A549 (cell line): ENCODE results near the gene FRS3. TPM values are rescaled to one million over a fixed set of nuclear protein-coding genes. Genes with fewer than 3 reads are reported as not detected.

Source experiments
- ATAC-seq, 2 experiments: fragments of 200-7000 bp in 1 of 2; fragments of >200 bp in 1 of 2; cut with Nextera tagmentation in 1 of 2; cut with Tn5 transposase in 1 of 2; 3 replicates each; pipeline versions ENCODE4 v1.8.0 to v1.9.1; 2018 to 2020; ENCODE audit warnings: mild to moderate bottlenecking in 1 of 2, moderate library complexity in 1 of 2
- CTCF ChIA-PET: fragments of 300-600 bp; sonication (Branson Sonifier 250); formaldehyde crosslinking; extraction: SDS; loops from one replicate; lab custom pipeline; 2021; ENCODE audit warnings: antibody characterized with exemption, inconsistent platforms; lab: Yijun Ruan, JAX
- POLR2A ChIA-PET: fragments of 350-600 bp; formaldehyde crosslinking; extraction: SDS; loops from one replicate; lab custom pipeline; 2021; ENCODE audit warnings: antibody characterized with exemption, inconsistent platforms; lab: Yijun Ruan, JAX
- DNase-seq, 2 experiments: peaks; one replicate each; pipeline versions ENCODE4 v3.0.0 to v3.0.0-alpha.2; 2011 to 2016; ENCODE audit warnings: low read depth in 1 of 2, low spot score in 1 of 2
- FAIRE-seq: peaks from 2 replicates; lab custom pipeline; 2011; peaks lifted over from hg19 to GRCh38; lab: Jason Lieb, UNC
- H3K27ac ChIP-seq, 2 experiments: fragments of >200 bp; sonication (Bioruptor Twin); formaldehyde crosslinking; 3 replicates each; pipeline ENCODE4 v1.5.1; 2016 to 2017
- H3K4me1 ChIP-seq: fragments of >200 bp; sonication (Bioruptor Twin); formaldehyde crosslinking; 3 replicates; pipeline ENCODE4 v1.6.1; 2016
- H3K4me2 ChIP-seq: fragments of >200 bp; sonication (Bioruptor Twin); formaldehyde crosslinking; 3 replicates; pipeline ENCODE4 v1.6.1; 2016
- H3K4me3 ChIP-seq: fragments of >200 bp; sonication (Bioruptor Twin); formaldehyde crosslinking; 3 replicates; pipeline ENCODE4 v1.5.1; 2016
- H3K9me3 ChIP-seq: fragments of >200 bp; sonication (Bioruptor Twin); formaldehyde crosslinking; 3 replicates; pipeline ENCODE4 v1.6.1; 2016
- CHD2 ChIP-seq: fragments of 150-350 bp; IDR thresholded peaks from 2 replicates; pipeline ENCODE4 v1.6.1; 2014; ENCODE audit warnings: low read length; ENCODE audit not compliant: partially characterized antibody
- CHD4 ChIP-seq: fragments of 200-600 bp; sonication (generic); IDR thresholded peaks from 2 replicates; pipeline ENCODE4 v1.6.1; 2016; ENCODE audit warnings: antibody characterized with exemption, mild to moderate bottlenecking, borderline replicate concordance
- FOSL2 ChIP-seq, 2 experiments: fragments of 450-650 bp in 1 of 2; fragments of >200 bp in 1 of 2; sonication (Bioruptor Twin) in 1 of 2; formaldehyde crosslinking; IDR thresholded peaks; 2 replicates each; pipeline versions ENCODE4 v1.5.0 to v1.6.1; 2016 to 2020; ENCODE audit warnings: mild to moderate bottlenecking in 1 of 2, moderate library complexity in 1 of 2
- FOXS1 ChIP-seq: fragments of 250-450 bp; sonication (Bioruptor Pico); IDR thresholded peaks from 2 replicates; pipeline ENCODE4 v1.5.0; 2020; ENCODE audit warnings: mild to moderate bottlenecking, moderate library complexity
- GATA3 ChIP-seq: IDR thresholded peaks from 2 replicates; pipeline ENCODE4 v1.6.1; 2012; ENCODE audit warnings: borderline replicate concordance
- HDAC2 ChIP-seq: fragments of 200-600 bp; sonication (generic); IDR thresholded peaks from 2 replicates; pipeline ENCODE4 v1.6.1; 2016
- HOXB5 ChIP-seq: fragments of 250-450 bp; sonication (Bioruptor Pico); IDR thresholded peaks from 2 replicates; pipeline ENCODE4 v1.5.0; 2020; ENCODE audit warnings: mild to moderate bottlenecking, moderate library complexity
- KDM1A ChIP-seq: fragments of 200-600 bp; sonication (generic); IDR thresholded peaks from 2 replicates; pipeline ENCODE4 v1.6.1; 2016; ENCODE audit warnings: low read depth, mild to moderate bottlenecking
- NR3C1 ChIP-seq: fragments of >200 bp; sonication (Bioruptor Twin); formaldehyde crosslinking; IDR thresholded peaks from 3 replicates; pipeline ENCODE4 v1.6.1; 2017
- POLR2A ChIP-seq: IDR thresholded peaks from 2 replicates; pipeline ENCODE4 v1.6.1; 2012; ENCODE audit warnings: mild to moderate bottlenecking, low read length
- RCOR1 ChIP-seq: fragments of 150-350 bp; IDR thresholded peaks from 2 replicates; pipeline ENCODE4 v1.6.1; 2014; ENCODE audit warnings: antibody characterized with exemption, low read length, low read depth
- SMC3 ChIP-seq: fragments of >200 bp; sonication (Bioruptor Twin); formaldehyde crosslinking; IDR thresholded peaks from 3 replicates; pipeline ENCODE4 v1.6.1; 2018; ENCODE audit warnings: inconsistent platforms
- ZSCAN20 ChIP-seq: fragments of 250-450 bp; sonication (Bioruptor Pico); IDR thresholded peaks from 2 replicates; pipeline ENCODE4 v1.8.0; 2022; ENCODE audit warnings: mild to moderate bottlenecking, moderate library complexity
- WGBS: methylation state at CpG from one replicate; pipeline ENCODE4 v1.1.6; 2017; ENCODE audit errors: missing lambda C conversion rate; 5-methylcytosine and 5-hydroxymethylcytosine counted together
- polyA plus RNA-seq, 4 experiments: library from polyadenylated mRNA; depleted of rRNA in 3 of 4; stranded (reverse); fragments of >200 nt; fragmentation: RNase III in 1 of 4; extraction: RNeasy Plus Mini Kit Qiagen cat#74134 plus additional on column Dnase treatment in 1 of 4; gene quantifications; 2 replicates in 3 of 4; 3 replicates in 1 of 4; pipeline ENCODE4 v1.2.3, GENCODE V29; 2011 to 2017
- TF ChIP-seq, protein P1 (sequence below): fragments of 150-350 bp; IDR thresholded peaks from 2 replicates; pipeline ENCODE4 v1.6.1; 2014; ENCODE audit warnings: low read depth, mild to moderate bottlenecking, low read length
- TF ChIP-seq, protein P2 (sequence below): fragments of >200 bp; sonication (Bioruptor Twin); formaldehyde crosslinking; IDR thresholded peaks from 3 replicates; pipeline ENCODE4 v1.5.1; 2016
- TF ChIP-seq, protein P3 (sequence below): fragments of >200 bp; sonication (Bioruptor Twin); formaldehyde crosslinking; IDR thresholded peaks from 3 replicates; pipeline ENCODE4 v1.6.1; 2016
- TF ChIP-seq, protein P4 (sequence below): fragments of 200-600 bp; sonication (generic); IDR thresholded peaks from 2 replicates; pipeline ENCODE4 v1.6.1; 2016; ENCODE audit warnings: antibody characterized with exemption, mild to moderate bottlenecking, moderate library complexity
- TF ChIP-seq, protein P5 (sequence below): IDR thresholded peaks from 2 replicates; pipeline ENCODE4 v1.6.1; 2012; ENCODE audit warnings: low read depth, borderline replicate concordance

Gene FRS3
- polyA plus RNA-seq, 2 of the 4 experiments (the other 2 are of a cell fraction) = 1.9 to 2.0 TPM

DNA sequence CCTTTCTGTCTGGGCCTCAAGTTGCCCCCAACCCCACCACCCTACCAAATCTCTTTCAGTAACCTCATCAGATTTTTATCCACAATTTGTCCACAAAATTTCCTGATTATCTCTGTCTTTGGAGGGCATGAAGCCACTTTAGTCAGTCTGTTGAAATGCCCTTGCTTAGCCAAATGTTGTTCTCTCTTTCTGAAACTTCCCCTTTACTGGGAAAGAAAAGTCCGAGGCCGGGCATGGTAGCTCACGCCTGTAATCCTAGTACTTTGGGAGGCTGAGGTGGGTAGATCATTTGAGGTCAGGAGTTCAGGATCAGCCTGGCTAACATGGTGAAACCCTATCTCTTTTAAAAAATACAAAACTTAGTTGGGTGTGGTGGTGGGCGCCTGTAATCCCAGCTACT, 41.6 kb upstream of the FRS3 start:
- POLR2A ChIA-PET = no interaction called here
- no peak overlapping the region for H3K4me2 ChIP-seq
- FAIRE-seq = no peak
- H3K4me1 ChIP-seq = peaks cover 16% of the 10 kb centered on the region
- no peak for ATAC-seq
- TF ChIP-seq SMC3 (no peak), GATA3 (no peak), HDAC2 (no peak), POLR2A (no peak), NR3C1 (no peak), FOSL2 (IDR thresholded peaks at IDR 0.05) (no peak), FOSL2 (CRISPR knock-in tag; IDR thresholded peaks at IDR 0.05) (no peak), FOXS1 (CRISPR knock-in tag) (no peak), RCOR1 (no peak), KDM1A (no peak), CHD2 (no peak), HOXB5 (no peak), CHD4 (no peak), ZSCAN20 (CRISPR knock-in tag) (no peak)
- TF ChIP-seq, protein P1, sequence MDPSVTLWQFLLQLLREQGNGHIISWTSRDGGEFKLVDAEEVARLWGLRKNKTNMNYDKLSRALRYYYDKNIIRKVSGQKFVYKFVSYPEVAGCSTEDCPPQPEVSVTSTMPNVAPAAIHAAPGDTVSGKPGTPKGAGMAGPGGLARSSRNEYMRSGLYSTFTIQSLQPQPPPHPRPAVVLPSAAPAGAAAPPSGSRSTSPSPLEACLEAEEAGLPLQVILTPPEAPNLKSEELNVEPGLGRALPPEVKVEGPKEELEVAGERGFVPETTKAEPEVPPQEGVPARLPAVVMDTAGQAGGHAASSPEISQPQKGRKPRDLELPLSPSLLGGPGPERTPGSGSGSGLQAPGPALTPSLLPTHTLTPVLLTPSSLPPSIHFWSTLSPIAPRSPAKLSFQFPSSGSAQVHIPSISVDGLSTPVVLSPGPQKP = no peak
- TF ChIP-seq, protein P2, sequence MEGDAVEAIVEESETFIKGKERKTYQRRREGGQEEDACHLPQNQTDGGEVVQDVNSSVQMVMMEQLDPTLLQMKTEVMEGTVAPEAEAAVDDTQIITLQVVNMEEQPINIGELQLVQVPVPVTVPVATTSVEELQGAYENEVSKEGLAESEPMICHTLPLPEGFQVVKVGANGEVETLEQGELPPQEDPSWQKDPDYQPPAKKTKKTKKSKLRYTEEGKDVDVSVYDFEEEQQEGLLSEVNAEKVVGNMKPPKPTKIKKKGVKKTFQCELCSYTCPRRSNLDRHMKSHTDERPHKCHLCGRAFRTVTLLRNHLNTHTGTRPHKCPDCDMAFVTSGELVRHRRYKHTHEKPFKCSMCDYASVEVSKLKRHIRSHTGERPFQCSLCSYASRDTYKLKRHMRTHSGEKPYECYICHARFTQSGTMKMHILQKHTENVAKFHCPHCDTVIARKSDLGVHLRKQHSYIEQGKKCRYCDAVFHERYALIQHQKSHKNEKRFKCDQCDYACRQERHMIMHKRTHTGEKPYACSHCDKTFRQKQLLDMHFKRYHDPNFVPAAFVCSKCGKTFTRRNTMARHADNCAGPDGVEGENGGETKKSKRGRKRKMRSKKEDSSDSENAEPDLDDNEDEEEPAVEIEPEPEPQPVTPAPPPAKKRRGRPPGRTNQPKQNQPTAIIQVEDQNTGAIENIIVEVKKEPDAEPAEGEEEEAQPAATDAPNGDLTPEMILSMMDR = no peak
- TF ChIP-seq, protein P3, sequence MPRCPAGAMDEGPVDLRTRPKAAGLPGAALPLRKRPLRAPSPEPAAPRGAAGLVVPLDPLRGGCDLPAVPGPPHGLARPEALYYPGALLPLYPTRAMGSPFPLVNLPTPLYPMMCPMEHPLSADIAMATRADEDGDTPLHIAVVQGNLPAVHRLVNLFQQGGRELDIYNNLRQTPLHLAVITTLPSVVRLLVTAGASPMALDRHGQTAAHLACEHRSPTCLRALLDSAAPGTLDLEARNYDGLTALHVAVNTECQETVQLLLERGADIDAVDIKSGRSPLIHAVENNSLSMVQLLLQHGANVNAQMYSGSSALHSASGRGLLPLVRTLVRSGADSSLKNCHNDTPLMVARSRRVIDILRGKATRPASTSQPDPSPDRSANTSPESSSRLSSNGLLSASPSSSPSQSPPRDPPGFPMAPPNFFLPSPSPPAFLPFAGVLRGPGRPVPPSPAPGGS = no peak
- TF ChIP-seq, protein P4, sequence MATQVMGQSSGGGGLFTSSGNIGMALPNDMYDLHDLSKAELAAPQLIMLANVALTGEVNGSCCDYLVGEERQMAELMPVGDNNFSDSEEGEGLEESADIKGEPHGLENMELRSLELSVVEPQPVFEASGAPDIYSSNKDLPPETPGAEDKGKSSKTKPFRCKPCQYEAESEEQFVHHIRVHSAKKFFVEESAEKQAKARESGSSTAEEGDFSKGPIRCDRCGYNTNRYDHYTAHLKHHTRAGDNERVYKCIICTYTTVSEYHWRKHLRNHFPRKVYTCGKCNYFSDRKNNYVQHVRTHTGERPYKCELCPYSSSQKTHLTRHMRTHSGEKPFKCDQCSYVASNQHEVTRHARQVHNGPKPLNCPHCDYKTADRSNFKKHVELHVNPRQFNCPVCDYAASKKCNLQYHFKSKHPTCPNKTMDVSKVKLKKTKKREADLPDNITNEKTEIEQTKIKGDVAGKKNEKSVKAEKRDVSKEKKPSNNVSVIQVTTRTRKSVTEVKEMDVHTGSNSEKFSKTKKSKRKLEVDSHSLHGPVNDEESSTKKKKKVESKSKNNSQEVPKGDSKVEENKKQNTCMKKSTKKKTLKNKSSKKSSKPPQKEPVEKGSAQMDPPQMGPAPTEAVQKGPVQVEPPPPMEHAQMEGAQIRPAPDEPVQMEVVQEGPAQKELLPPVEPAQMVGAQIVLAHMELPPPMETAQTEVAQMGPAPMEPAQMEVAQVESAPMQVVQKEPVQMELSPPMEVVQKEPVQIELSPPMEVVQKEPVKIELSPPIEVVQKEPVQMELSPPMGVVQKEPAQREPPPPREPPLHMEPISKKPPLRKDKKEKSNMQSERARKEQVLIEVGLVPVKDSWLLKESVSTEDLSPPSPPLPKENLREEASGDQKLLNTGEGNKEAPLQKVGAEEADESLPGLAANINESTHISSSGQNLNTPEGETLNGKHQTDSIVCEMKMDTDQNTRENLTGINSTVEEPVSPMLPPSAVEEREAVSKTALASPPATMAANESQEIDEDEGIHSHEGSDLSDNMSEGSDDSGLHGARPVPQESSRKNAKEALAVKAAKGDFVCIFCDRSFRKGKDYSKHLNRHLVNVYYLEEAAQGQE = no peak
- TF ChIP-seq, protein P5, sequence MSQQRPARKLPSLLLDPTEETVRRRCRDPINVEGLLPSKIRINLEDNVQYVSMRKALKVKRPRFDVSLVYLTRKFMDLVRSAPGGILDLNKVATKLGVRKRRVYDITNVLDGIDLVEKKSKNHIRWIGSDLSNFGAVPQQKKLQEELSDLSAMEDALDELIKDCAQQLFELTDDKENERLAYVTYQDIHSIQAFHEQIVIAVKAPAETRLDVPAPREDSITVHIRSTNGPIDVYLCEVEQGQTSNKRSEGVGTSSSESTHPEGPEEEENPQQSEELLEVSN = no peak
- TF ChIP-seq, all 56 proteins: peak for 0
- 89% methylated on average over 4 of the region's 4 CpGs for WGBS
- Histone ChIP-seq H3K27ac (no peak overlapping the region), H3K4me3 (no peak overlapping the region), H3K9me3 (no peaks in the 10 kb centered on the region)
- no peak for DNase-seq
- CTCF ChIA-PET = interaction anchor here (0.6 to 1.4 kb wide), 2 partner anchors 34 to 733 kb away, joined by 4 to 6 read pairs; partner anchors contain the start of gene TOMM6
